OCI-LY3 (cell line): ENCODE measurements around the gene BOC.

Source experiments
- H2AFZ ChIP-seq: fragments of 200-600, 300-600 bp; shearing (Covaris generic); 2 replicates; pipeline ENCODE4 v1.6.0; 2014; ENCODE audit warnings: antibody characterized with exemption, low read depth, low read length
- H3K27ac ChIP-seq: fragments of 200-600, 300-600 bp; sonication (generic); 2 replicates; pipeline ENCODE4 v1.5.1; 2014; ENCODE audit warnings: mild to moderate bottlenecking, low read length, moderate library complexity, mixed read lengths
- H3K27me3 ChIP-seq: fragments of 200-600, 300-600 bp; sonication (generic); 2 replicates; pipeline ENCODE4 v1.6.1; 2014; ENCODE audit warnings: low read depth, low read length, mixed read lengths
- H3K36me3 ChIP-seq: fragments of 200-600, 300-600 bp; sonication (generic); replicated peaks from 2 replicates; pipeline ENCODE3; 2014; ENCODE audit warnings: low read depth, low read length, mixed read lengths
- H3K4me1 ChIP-seq: fragments of 300-600, 200-600 bp; sonication (generic); 2 replicates; pipeline ENCODE4 v1.6.1; 2014; ENCODE audit warnings: low read length, mixed read lengths
- H3K4me2 ChIP-seq: fragments of 200-600, 300-600 bp; sonication (generic); 2 replicates; pipeline ENCODE4 v1.6.1; 2014; ENCODE audit warnings: low read length, mixed read lengths
- H3K4me3 ChIP-seq: fragments of 300-600, 200-600 bp; sonication (generic); 2 replicates; pipeline ENCODE4 v1.5.1; 2014; ENCODE audit warnings: antibody characterized with exemption, mild to moderate bottlenecking, low read length, moderate library complexity
- H3K79me2 ChIP-seq: fragments of 300-600, 200-600 bp; shearing (Covaris generic); 2 replicates; pipeline ENCODE4 v1.6.1; 2014; ENCODE audit warnings: mild to moderate bottlenecking, low read length, mixed read lengths
- H3K9ac ChIP-seq: fragments of 300-600, 200-600 bp; shearing (Covaris generic); 2 replicates; pipeline ENCODE4 v1.6.0; 2014; ENCODE audit warnings: mild to moderate bottlenecking, low read length, moderate library complexity
- H3K9me3 ChIP-seq: fragments of 200-600, 300-600 bp; shearing (Covaris generic); 2 replicates; pipeline ENCODE4 v1.6.1; 2014; ENCODE audit warnings: low read length, mixed read lengths; ENCODE audit not compliant: insufficient read depth
- H4K20me1 ChIP-seq: fragments of 200-600, 300-600 bp; sonication (generic); 2 replicates; pipeline ENCODE4 v1.6.1; 2016; ENCODE audit warnings: low read length, mixed read lengths; ENCODE audit not compliant: insufficient read depth
- CTCF ChIP-seq: fragments of 200-600, 300-600 bp; sonication (generic); IDR thresholded peaks from 2 replicates; pipeline ENCODE4 v1.5.1; 2014; ENCODE audit warnings: antibody characterized with exemption, low read length, low read depth
- EZH2phosphoT487 ChIP-seq: fragments of 200-600 bp; shearing (Covaris generic); IDR thresholded peaks from 2 replicates; pipeline ENCODE4 v1.6.1; 2018; ENCODE audit warnings: antibody characterized with exemption, mixed run types, low read depth

Gene BOC

DNA sequence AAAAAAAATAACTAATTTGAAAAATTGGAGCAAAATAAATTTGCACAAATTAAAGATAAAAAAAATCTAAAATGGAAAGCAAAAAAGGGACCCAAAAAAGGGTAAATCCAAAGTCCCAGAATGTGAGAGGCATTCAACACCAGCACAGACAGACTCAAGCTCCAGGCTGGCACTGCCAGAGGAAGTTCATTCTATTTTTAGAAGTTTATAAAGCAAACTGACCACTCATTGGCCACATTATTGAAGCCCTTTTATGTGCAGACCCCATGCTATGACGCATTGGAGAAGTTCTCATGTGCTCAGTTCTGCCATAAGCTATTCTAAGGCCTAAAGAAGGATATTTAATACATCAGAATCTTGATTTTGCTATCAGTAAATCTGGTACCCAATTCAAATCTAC is 17.6 kb upstream of the BOC start:
- Histone ChIP-seq H3K27ac (no peak overlapping the region), H3K9me3 (peaks cover 7% of the 10 kb centered on the region; the same call in 1 of the 2 replicates), H3K9ac (no peak overlapping the region), H2AFZ (no peak overlapping the region), H3K4me2 (no peak overlapping the region), H3K4me1 (no peaks in the 10 kb centered on the region), H3K27me3 (no peaks in the 10 kb centered on the region), H3K36me3 (no peaks in the 10 kb centered on the region), H3K79me2 (no peaks in the 10 kb centered on the region), H4K20me1 (no peaks in the 10 kb centered on the region), H3K4me3 (no peak overlapping the region)
- no peak for TF ChIP-seq EZH2phosphoT487
- TF ChIP-seq CTCF: no peak

DNA sequence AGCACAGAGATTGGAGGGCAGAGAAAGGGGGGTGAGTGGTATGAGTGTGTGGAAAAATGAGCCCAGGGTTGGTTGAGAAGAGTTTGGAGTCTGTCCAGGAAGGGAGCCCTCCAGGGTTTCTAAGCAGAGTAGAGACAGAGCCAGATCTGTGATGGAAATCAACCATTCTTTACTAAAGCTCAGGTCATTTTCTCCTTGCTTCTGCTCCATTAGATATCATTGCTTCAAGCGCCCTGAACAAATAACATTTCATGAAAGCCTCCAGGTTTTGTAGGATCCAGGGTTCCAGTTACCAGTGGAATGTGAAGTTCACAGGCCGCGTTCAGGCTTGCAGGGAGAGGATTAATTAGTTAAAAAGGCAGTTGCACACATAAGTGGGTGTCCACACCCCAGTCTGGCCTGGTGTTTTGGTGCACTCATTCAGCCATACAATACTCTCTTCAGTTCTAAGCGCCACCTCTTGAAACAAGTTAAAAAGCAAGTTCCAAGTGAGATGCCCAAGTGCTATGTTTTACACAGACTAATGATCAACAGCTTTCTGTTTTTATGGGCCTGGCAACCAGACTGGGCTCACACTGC is 16.4 kb upstream of the BOC start:
- H3K79me2 ChIP-seq: no peaks in the 10 kb centered on the region
- H3K9me3 ChIP-seq: no peaks in the 10 kb centered on the region
- H3K36me3 ChIP-seq: no peaks in the 10 kb centered on the region
- H3K27ac ChIP-seq: no peak overlapping the region
- H3K4me3 ChIP-seq: no peak overlapping the region
- no peak for TF ChIP-seq CTCF
- no peak for TF ChIP-seq EZH2phosphoT487
- H3K9ac ChIP-seq: no peak overlapping the region
- no peak overlapping the region for H2AFZ ChIP-seq
- no peaks in the 10 kb centered on the region for H3K27me3 ChIP-seq
- no peak overlapping the region for H3K4me2 ChIP-seq
- no peaks in the 10 kb centered on the region for H4K20me1 ChIP-seq
- H3K4me1 ChIP-seq: no peaks in the 10 kb centered on the region

DNA sequence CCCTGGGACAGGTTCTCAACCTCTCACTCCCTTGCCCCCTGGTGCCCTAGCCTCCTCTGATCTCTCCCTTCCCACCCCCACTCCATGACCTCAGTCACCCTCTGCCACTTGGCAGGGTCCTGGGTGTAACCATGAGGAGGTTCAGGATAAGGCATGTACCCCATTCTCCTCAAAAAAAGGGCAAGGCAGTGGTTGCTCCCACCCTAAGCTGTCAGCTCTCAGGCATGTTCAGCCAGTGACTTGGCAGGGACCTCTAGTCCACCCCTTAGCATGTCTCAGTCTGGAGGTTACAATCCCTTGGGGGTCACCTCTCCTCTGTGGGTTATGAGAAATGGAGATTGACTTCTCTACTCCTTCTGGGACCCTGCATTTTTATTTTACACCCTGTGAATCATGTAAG is 11.0 kb upstream of the BOC start:
- no peak for TF ChIP-seq CTCF
- TF ChIP-seq EZH2phosphoT487: no peak
- Histone ChIP-seq H3K36me3 (no peaks in the 10 kb centered on the region), H3K9me3 (0 out of 2 replicates have a peak, but pooled peaks cover 3% of the 10 kb centered on the region), H4K20me1 (no peaks in the 10 kb centered on the region), H3K27ac (no peak overlapping the region), H3K27me3 (peaks cover 5% of the 10 kb centered on the region), H3K4me3 (no peak overlapping the region), H3K9ac (no peak overlapping the region), H3K4me1 (no peaks in the 10 kb centered on the region), H3K4me2 (no peak overlapping the region), H2AFZ (no peak overlapping the region), H3K79me2 (no peaks in the 10 kb centered on the region)

DNA sequence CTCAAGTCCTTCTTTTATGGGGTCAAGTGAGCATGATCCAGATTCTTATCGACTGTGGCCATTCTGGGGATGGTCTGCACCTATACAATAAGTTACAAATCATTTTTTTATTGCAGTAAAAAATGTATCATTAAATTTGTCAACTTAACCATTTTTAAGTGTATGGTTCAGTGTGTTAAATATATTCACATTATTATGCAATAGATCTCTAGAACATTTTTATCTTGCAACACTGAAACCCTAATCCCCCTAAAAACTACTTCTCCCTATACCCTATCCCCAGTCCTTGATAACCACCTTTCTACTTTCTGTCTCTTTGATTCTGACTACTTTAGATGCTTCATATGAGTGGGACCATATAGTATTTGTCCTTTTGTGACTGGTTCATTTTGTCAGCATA is 10.4 kb upstream of the BOC start:
- Histone ChIP-seq H3K27ac (no peak overlapping the region), H3K4me3 (no peak overlapping the region), H3K36me3 (no peaks in the 10 kb centered on the region), H3K4me1 (no peaks in the 10 kb centered on the region), H3K27me3 (peaks cover 5% of the 10 kb centered on the region), H2AFZ (no peak overlapping the region), H3K9ac (no peak overlapping the region), H4K20me1 (no peaks in the 10 kb centered on the region), H3K79me2 (no peaks in the 10 kb centered on the region), H3K9me3 (0 out of 2 replicates have a peak, but pooled peaks cover 3% of the 10 kb centered on the region), H3K4me2 (no peak overlapping the region)
- no peak for TF ChIP-seq CTCF
